HG02943 (cell line): ENCODE data around the gene ADAR.
"Not testable (repeated sequence)": the region's sequence is repeated elsewhere in the genome, so short reads cannot be mapped to it uniquely, and the experiment has no call there.

Experiments
- ATAC-seq: cut with Tn5 transposase; IDR thresholded peaks from one replicate; pipeline ENCODE4 v1.9.1; 2021; ENCODE audit warnings: mild to moderate bottlenecking, low read depth, moderate library complexity; ENCODE audit not compliant: unreplicated experiment

The ADAR gene, protein sequence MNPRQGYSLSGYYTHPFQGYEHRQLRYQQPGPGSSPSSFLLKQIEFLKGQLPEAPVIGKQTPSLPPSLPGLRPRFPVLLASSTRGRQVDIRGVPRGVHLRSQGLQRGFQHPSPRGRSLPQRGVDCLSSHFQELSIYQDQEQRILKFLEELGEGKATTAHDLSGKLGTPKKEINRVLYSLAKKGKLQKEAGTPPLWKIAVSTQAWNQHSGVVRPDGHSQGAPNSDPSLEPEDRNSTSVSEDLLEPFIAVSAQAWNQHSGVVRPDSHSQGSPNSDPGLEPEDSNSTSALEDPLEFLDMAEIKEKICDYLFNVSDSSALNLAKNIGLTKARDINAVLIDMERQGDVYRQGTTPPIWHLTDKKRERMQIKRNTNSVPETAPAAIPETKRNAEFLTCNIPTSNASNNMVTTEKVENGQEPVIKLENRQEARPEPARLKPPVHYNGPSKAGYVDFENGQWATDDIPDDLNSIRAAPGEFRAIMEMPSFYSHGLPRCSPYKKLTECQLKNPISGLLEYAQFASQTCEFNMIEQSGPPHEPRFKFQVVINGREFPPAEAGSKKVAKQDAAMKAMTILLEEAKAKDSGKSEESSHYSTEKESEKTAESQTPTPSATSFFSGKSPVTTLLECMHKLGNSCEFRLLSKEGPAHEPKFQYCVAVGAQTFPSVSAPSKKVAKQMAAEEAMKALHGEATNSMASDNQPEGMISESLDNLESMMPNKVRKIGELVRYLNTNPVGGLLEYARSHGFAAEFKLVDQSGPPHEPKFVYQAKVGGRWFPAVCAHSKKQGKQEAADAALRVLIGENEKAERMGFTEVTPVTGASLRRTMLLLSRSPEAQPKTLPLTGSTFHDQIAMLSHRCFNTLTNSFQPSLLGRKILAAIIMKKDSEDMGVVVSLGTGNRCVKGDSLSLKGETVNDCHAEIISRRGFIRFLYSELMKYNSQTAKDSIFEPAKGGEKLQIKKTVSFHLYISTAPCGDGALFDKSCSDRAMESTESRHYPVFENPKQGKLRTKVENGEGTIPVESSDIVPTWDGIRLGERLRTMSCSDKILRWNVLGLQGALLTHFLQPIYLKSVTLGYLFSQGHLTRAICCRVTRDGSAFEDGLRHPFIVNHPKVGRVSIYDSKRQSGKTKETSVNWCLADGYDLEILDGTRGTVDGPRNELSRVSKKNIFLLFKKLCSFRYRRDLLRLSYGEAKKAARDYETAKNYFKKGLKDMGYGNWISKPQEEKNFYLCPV

DNA sequence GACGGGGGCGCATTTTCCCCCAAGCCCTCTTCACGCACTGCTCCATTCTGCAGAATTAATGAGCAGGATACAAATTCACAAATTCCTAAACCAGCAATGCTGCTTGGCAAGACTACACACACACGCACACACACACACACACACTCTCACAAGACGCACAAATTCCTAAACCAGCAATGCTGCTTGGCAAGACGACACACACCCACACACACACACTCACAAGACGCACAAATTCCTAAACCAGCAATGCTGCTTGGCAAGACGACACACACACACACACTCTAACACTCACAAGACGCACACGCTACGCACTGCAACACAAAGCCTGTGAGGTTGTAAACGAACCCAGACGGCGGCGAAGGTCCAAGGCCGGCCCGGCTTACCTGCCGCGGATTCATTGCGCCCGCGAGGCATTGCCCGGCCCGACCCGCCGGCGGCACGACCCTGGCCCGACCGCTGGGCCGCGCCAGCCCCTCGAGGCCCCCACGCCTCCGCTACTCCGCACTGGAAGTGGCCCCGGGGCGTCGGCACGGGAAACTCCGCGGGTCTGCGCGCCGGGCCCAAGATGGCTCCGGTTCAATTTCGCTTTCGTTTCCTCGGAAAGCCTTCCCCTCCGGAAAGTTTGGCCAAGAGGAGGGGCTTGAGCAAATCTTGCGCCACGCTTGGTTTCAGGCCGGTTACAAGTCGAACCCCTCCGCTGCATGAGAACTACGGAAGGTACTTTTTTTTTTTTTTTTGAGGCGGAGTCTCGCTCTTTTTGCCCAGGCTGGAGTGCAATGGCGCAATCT, at the start of gene ADAR:
TSS of gene ADAR (minus strand) at position 578 of the 788 bp plus-strand sequence. CDS start at position 398, 180 bp downstream.
- peak; percentile 53 for ATAC-seq

DNA sequence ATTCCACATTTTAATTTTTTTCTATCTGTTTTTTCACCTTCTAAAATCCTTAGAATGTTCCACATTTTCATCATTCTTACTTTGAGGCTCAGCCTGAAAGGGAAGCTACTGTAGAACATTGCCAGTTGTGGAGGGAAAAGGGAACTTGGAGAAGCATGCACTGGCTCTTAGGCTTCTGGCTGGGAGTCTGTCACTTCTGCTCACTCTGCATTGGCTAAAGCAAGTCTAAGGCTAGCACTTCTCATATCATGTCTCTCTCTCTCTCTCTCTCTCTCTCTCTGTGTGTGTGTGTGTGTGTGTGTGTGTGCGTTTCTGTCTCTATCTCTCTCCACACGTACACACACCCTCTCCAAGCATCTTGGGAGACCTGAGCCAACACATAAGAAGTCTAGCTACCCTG, 49.6 kb upstream of the ADAR start:
- no peak for ATAC-seq

DNA sequence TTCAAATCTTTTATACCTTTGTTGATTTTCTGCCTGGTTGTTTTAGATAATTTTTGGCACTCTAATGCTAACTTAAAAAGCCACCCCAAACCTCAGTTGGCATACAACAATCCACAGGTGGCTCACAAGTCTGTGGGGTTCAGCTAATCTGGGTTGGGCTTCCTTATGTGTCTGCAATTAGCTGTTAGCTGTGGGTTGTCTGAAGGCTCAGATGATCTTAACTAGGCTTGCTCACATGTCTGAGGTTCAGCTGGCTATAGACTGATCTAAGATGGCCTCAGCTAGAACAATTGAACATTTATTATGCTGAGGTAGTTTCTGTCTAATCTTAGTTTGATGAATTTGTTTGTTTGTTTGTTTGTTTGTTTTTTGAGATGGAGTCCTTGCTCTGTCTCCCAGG, 44.9 kb upstream of the ADAR start:
- no peak for ATAC-seq

DNA sequence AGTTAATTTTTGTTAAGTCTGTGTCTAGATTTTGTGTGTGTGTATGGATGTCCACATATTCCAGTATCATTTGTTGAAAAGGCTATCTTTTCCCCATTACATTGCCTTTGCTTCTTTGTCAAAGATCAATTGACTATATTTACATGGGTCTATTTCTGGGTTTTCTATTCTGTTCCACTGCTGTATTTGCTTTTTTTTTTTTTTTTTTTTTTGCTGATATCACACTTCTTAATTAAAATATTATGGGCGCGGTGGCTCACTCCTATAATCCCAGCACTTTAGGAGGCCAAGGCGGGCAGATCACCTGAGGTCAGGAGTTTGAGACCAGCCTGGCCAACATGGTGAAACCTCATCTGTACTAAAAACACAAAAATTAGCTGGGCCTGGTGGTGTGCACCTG, 36.7 kb upstream of the ADAR start:
- ATAC-seq, result not testable (repeated sequence)

DNA sequence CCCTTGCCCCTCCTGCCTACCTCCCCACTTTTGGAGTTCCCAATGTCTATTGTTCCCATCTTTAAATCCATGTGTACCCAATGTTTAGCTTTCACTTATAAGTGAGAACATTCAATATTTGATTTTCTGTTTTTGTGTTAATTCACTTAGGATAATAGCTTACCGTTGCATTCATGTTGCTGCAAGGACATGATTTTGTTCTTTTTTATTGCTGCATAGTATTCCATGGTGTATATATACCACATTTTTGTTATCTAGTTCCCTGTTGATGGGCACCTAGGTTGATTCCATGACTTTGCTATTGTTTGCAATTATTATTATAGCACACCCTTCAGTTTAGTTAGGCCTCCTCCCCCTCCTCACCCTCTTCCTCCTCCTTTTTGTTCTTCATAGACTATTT, 33.5 kb upstream of the ADAR start:
- no peak for ATAC-seq

DNA sequence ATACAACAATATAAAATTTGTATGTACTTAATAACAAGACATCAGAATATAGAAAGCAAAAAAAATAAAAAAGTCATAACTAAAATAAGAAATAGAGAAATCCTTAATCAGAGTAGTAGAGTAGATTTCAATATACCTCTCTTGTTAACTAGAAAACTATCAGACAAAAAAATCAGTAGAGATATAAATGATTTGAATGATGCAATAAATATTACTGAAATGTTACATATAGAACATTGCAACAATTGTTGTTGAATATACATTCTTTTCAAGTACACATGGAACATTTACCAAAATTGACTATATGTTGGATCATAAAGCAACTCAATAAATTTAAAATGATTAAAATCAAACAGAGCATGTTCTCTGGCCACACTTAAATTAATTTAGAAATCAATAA, 31.9 kb upstream of the ADAR start:
- no peak for ATAC-seq

DNA sequence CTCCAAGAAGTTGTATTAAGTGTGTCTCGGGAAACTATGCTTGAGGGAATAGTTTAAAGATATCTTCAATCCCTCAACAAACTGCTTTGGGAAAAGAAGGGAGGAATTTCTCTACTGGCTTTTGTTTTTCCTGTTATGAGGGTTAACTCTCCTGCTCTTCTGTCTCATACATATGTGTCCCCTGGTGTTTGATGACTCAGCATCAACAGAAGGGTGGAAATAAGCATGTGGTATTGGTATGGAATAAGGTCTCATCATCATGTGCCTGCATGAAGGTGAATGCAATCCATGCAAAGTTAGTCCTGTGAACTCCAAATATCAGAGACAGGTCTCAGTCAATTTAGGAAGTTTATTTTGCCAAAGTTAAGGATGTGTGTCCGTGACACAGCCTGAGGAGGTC, 27.2 kb upstream of the ADAR start:
- ATAC-seq, result no peak

DNA sequence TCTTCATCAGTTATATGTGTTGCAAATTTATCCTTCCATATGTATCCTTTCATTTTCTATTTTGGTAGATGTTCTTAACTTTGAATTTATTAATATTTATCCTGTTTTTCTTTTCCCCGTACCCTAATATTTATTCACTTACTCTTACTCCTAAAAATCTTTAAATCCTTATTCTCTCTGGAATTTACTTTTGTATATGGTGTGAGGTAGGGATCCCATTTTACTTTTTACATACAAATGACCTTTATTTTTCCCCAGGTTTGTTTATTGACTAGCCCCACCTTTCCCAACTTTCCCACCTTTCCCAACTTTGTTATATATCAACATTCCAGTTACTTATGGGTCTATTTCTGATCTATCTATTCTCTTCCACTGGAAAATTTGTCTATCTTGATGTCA, 21.7 kb upstream of the ADAR start:
- no peak for ATAC-seq

DNA sequence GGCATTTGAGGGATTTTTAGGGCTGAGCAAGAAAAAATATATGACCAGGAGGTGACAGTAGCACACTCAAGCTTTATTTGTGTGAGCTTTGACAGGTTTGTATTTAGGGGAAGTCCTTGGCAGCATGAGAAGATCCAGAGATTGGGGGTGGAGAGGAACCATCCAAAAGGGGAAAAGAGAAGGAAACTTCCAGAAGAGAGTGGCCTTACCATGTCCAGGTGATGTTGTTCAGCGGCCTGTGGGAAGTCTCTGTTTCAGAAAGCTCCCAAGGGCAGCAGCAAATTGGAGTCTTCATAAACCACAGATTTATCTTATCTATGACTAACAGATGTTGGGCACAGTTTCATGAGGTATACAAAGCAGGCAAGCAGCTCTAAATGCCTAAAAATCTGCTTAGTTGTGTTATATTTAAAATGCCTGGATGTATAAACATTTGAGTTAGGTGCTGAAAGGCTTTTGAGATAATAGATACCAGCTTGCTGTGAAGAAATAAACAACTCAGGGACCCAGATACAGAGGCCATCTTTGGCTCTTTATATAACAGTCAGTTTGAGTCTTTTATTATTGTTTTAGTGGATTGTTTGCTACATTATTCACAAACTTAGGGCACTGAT, 21.2 kb upstream of the ADAR start:
- ATAC-seq, result no peak

DNA sequence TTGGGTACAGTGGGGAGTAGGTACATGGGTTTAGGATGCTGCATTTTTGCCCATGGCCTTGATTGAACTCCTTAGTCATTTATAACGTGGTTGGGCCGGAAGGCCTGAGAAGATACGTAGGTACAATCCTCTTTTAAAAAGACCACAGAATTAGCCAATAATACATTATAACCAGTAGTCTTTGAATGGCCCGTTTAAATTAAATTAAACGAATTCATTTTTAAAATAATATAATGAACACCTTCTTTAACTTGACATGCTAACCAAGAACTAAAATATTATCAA, 20.1 kb upstream of the ADAR start:
- no peak for ATAC-seq

DNA sequence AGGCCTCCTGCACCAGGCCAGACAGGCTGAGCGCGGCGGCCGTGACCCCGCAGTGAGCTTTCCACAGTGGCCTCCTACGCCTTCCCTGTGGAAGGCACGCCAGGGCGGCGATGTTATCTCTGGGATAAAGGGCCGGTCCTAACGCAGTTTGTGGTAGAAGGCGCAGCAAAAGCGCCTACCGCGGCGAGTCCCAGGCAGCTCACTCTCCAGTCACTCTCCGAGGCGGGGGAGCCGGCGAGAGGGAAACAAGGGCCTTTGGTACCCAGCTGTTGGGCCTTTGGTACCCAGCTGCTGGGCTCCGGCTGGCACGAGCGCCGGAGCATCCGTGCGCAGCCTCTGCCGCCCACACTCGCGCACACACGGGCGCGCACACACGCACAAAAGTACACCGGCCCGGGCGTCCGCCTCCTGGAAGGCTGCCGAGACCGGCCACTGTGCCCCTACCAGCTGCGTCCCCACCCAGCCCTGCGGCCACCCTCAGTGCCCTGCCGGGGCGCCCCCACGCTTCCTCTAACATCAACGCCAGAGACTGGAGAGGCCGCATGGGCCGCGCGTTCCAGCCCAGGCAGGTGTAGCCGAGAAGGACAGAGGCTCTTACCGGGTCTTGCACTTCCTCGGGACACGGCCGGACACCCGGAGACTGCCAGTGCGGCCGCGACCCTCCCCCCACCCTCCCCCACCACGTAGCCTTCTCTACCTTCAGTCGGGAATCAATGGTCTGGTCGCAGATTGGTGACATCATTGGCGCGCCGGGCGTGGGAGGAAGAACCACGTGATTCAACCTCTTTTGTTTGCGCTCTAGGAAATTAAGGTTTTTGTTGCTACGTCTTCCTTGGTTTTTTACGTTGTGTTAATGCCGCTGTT, 19.5 kb upstream of the ADAR start:
- no peak for ATAC-seq

DNA sequence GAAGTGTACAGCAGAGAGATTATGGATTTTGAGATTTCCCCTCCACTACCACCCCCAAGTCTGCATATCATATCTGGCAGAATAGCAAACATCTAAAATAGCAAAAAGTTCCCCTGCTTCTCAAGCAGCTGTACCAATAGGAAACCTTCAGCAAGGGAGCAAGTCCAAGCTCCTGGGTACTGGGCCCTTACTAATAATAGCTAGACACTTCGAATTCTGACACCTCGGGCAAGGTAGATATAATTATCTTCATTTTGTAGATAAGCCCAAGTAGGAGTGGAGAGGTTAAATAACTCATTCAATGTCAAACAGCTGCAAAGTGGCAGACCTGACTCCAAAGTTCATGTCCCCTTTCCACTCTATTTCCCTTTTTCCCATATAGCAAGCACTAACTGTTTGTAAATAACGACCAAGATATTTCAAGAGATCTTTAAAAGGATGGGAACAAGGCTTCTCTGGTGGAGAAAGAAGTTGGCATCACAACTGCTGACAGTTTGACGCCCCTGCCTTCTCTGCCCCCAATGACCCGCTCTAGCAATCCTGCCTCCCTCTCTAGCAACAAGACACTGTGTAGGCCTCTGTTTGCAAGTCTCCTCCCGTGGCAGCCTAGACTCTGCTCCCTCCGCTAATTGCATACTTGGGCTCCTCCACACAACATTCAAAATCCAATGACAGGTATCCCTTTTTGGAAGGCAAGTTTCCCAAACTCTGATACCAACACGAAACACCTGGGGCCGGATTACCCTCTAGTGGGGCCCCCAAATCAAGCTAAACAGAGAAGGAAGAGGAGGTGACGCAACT, 18.7 kb upstream of the ADAR start:
- no peak for ATAC-seq

DNA sequence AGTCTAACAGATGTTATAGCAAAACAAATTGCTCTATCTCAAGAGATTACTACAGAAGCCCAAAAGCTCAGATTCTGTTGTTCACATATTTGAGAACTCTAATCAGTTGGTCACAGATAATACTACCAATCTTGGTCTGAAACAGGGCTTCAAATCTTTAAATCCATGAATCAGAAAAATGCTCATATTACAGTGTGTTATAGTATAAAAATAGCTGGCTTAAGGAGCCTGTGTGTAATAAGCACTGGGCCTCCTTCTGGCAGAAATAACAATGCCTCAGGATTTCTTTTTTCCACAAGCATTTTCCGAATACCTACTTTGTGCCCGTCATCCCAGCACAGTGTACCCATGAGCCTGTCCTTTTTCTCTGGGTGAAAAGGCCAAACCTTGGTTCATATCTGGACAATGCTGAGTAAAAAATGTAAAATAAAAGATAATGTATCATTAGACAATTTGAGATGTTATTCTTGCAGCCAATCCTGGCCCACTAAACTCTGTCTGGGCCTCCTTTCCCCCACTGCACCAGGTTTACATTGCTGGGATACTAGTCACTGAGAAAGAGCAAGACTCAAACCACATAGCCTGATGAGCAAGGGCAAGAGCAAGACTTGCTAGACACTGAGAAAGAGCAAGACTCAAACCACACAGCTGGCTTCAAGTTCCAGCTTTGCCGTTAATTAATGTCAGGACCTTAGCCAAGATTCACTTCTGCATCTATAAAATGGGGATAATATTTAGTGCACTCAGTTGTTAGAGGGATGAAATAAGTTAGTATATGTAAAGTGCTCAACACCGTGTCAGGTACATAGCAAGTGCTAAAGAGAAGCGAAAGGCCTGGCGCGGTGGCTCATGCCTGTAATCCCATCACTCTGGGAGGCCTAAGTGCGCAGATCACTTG, 17.0 kb upstream of the ADAR start:
- ATAC-seq, result no peak

DNA sequence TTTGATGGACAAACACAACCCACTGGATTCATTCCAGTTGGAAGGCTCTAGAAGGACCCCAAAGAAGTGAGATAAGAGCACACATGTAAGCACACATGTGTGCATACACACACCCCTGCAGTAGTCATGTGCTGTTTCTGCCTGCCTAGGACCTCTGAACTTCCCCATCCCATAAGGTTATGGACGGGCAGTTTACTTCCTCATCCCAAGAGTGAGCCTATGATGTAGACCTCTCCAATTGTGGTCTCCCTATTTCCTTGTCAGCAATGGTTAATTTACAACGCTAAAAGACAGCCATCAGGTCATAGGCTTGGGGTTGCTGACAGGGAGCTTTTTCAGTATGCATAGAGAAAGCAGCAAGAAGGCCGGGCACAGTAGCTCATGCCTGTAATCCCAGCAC, 15.4 kb upstream of the ADAR start:
- no peak for ATAC-seq

DNA sequence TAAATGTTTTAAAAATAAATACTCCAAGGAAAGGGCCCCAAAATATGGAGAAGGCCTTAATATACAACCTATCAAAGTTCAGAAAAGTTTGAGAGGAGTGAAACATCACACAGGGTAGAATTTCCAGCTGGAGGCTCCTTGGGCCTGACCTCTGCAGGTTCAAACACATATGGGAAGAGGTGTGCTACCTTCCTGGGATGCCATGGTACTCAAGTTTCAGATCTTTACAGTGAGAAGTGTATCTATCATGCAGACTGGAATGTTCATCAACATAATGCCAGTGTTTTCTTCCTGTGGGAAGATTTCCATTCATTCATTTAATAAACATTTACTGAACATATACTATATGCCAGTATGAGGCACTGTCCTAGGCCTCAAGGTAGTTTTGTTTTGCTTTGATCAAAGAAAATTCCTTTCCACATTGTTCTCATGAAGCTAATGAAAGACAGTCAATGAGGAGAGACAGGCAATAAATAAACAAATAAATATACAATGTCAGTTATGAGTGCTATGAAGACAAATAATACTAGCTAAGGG, 14.6 kb upstream of the ADAR start:
- no peak for ATAC-seq

DNA sequence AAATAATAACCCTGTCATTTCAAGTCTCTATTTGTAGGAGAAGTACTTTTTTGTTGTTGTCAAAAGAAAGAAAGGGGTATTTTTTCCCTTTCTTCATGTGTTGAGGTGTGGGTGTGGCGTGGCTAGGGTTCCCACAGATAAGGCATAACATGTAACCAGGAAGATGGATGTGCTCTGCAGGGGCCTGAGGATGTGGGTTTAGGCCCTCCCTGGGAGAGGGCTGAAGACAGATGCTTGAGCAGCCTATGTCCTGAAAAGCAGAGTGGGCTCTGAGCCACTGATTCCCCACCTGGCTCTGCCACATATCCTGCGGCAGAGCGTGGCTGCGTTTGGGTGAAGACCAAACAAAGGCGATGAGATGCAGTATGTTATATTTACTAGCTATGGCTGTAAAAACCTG, 13.9 kb upstream of the ADAR start:
- no peak for ATAC-seq

DNA sequence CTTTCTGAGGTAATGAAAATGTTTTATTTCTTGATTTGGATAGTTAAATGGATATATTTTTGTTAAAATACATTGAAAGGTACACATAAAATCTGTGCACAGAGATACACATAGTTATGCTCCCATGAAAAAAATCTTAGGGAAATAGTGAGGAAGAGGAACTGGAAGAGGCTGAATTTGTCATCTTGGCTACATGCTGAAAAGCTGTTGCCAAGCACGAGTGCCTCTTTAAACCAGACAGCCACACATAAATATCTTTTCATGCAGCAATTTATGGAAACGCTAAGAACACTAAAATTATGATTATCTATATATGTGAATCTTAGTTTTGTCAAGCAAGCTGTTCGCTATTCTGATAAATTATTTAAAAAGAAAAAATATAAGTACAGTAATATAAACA, 12.8 kb upstream of the ADAR start:
- ATAC-seq, result no peak
